ENCODE results near the gene FUT8.

The FUT8 gene

DNA sequence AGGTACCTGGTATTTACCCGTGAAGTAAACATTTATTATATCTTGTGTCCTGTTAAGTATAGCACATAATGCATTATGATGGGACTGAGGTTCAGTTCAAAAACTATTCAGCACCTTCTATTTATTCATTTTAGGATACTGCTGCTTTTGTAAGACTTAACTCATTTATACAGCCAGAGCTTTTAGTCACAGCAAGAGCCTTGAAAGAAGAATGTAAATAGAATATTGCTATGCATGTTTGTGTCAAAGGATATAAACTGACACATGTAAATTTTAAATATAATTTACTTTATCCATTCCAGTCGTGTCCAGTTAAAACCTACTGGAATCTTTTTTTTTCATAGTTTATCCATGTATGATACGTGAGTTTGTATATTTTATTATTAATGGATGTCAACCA lies 168.8 kb downstream of the FUT8 start:
- H3K9ac ChIP-seq (ENCODE audit: low read depth, low read length, poor library complexity, severe bottlenecking), result no peak overlapping the region
- H3K9me2 ChIP-seq (replicated peaks; ENCODE audit: low read depth, low read length), result no peaks in the 10 kb centered on the region
- TF ChIP-seq, protein P1, sequence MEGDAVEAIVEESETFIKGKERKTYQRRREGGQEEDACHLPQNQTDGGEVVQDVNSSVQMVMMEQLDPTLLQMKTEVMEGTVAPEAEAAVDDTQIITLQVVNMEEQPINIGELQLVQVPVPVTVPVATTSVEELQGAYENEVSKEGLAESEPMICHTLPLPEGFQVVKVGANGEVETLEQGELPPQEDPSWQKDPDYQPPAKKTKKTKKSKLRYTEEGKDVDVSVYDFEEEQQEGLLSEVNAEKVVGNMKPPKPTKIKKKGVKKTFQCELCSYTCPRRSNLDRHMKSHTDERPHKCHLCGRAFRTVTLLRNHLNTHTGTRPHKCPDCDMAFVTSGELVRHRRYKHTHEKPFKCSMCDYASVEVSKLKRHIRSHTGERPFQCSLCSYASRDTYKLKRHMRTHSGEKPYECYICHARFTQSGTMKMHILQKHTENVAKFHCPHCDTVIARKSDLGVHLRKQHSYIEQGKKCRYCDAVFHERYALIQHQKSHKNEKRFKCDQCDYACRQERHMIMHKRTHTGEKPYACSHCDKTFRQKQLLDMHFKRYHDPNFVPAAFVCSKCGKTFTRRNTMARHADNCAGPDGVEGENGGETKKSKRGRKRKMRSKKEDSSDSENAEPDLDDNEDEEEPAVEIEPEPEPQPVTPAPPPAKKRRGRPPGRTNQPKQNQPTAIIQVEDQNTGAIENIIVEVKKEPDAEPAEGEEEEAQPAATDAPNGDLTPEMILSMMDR (conservative IDR thresholded peaks at IDR 0.05; ENCODE audit: low read length), result no peak
- no peak for TF ChIP-seq EZH2phosphoT487 (IDR thresholded peaks at IDR 0.05; ENCODE audit: borderline replicate concordance)
- peaks cover 18% of the 10 kb centered on the region for H3K4me1 ChIP-seq (ENCODE audit: insufficient read depth, low read length, poor library complexity, severe bottlenecking)
- no peaks in the 10 kb centered on the region for H3F3A ChIP-seq (ENCODE audit: low read depth)
- H3K27me3 ChIP-seq (ENCODE audit: insufficient read depth, low read length, poor library complexity, severe bottlenecking), result no peaks in the 10 kb centered on the region
- no peaks in the 10 kb centered on the region for H3K9me3 ChIP-seq (ENCODE audit: insufficient read depth, low read depth, low read length)
- H3K79me2 ChIP-seq (ENCODE audit: insufficient read depth, low read length), result 0 out of 2 replicates have a peak, but pooled peaks cover 4% of the 10 kb centered on the region
- no peaks in the 10 kb centered on the region for H4K20me1 ChIP-seq (ENCODE audit: insufficient read depth, low read length, poor library complexity, severe bottlenecking)
- no peak overlapping the region for H3K4me2 ChIP-seq (ENCODE audit: low read depth, low read length, poor library complexity, severe bottlenecking)
- H3K36me3 ChIP-seq (ENCODE audit: insufficient read depth, low read length), result no peaks in the 10 kb centered on the region
- H3K4me3 ChIP-seq (ENCODE audit: low read length, poor library complexity, severe bottlenecking), result no peak overlapping the region
- no peak overlapping the region for H2AFZ ChIP-seq (ENCODE audit: low read length)

DNA sequence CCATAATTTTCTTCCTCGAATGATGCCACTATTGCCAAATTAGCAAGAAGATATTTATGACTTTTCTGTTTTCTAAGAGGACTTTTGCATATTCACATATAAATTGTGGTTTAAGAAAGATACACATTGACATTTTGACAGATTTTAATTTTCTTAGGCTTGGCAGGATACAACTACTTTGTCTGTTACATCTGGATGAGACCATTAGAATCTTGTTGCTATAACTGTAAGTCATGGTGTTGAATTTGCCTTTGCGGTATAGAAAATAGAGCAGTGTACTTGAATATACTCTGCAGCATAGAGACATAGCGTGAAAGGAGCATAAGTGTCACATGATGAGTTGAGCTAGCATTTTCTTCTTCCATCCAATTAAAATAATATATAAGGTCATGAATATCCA lies 169.3 kb downstream of the FUT8 start:
- H3K9me3 ChIP-seq (ENCODE audit: insufficient read depth, low read depth, low read length), result no peaks in the 10 kb centered on the region

DNA sequence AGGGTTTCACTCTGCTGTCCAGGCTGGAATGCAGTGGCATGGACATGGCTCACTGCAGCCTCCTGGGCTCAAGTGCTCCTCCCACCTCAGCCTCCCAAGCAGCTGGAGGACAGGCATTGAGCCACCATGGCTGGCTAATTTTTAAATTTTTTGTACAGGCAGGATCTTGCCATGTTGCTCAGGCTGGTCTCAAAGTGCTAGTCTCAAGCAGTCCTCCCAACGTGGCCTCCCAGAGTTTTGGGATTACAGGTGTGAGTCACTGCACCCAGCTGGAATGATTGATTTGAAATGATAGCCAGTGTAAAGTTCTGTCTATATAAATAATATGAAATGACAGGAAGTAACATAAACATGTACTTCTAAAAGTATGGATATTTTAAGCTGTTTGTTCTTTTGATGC lies 172.7 kb downstream of the FUT8 start:
- H3K79me2 ChIP-seq (ENCODE audit: insufficient read depth, low read length), result 0 out of 2 replicates have a peak, but pooled peaks cover 5% of the 10 kb centered on the region

More for the DNA sequence above, 169.3 kb downstream of the FUT8 start:
- no peak overlapping the region for H3K9ac ChIP-seq (ENCODE audit: low read depth, low read length, poor library complexity, severe bottlenecking)
- no peak overlapping the region for H3K4me2 ChIP-seq (ENCODE audit: low read depth, low read length, poor library complexity, severe bottlenecking)
- TF ChIP-seq, protein P1 (conservative IDR thresholded peaks at IDR 0.05; ENCODE audit: low read length), result no peak
- TF ChIP-seq EZH2phosphoT487 (IDR thresholded peaks at IDR 0.05; ENCODE audit: borderline replicate concordance), result no peak
- no peaks in the 10 kb centered on the region for H3K9me2 ChIP-seq (replicated peaks; ENCODE audit: low read depth, low read length)
- H3K4me3 ChIP-seq (ENCODE audit: low read length, poor library complexity, severe bottlenecking), result no peak overlapping the region
- H3K27me3 ChIP-seq (ENCODE audit: insufficient read depth, low read length, poor library complexity, severe bottlenecking), result no peaks in the 10 kb centered on the region
- no peaks in the 10 kb centered on the region for H3F3A ChIP-seq (ENCODE audit: low read depth)
- H2AFZ ChIP-seq (ENCODE audit: low read length), result no peak overlapping the region
- 0 out of 2 replicates have a peak, but pooled peaks cover 4% of the 10 kb centered on the region for H3K79me2 ChIP-seq (ENCODE audit: insufficient read depth, low read length)
- peaks cover 18% of the 10 kb centered on the region for H3K4me1 ChIP-seq (ENCODE audit: insufficient read depth, low read length, poor library complexity, severe bottlenecking)
- H3K36me3 ChIP-seq (ENCODE audit: insufficient read depth, low read length), result no peaks in the 10 kb centered on the region
- H4K20me1 ChIP-seq (ENCODE audit: insufficient read depth, low read length, poor library complexity, severe bottlenecking), result no peaks in the 10 kb centered on the region

More for the DNA sequence above, 172.7 kb downstream of the FUT8 start:
- Histone ChIP-seq H3K9me3 (ENCODE audit: insufficient read depth, low read depth, low read length) (no peaks in the 10 kb centered on the region), H3K9me2 (replicated peaks; ENCODE audit: low read depth, low read length) (no peaks in the 10 kb centered on the region), H3K4me3 (ENCODE audit: low read length, poor library complexity, severe bottlenecking) (no peak overlapping the region), H4K20me1 (ENCODE audit: insufficient read depth, low read length, poor library complexity, severe bottlenecking) (no peaks in the 10 kb centered on the region), H3K9ac (ENCODE audit: low read depth, low read length, poor library complexity, severe bottlenecking) (no peak overlapping the region), H3F3A (ENCODE audit: low read depth) (no peaks in the 10 kb centered on the region), H2AFZ (ENCODE audit: low read length) (no peak overlapping the region), H3K4me2 (ENCODE audit: low read depth, low read length, poor library complexity, severe bottlenecking) (no peak overlapping the region), H3K36me3 (ENCODE audit: insufficient read depth, low read length) (no peaks in the 10 kb centered on the region), H3K4me1 (ENCODE audit: insufficient read depth, low read length, poor library complexity, severe bottlenecking) (peaks cover 19% of the 10 kb centered on the region), H3K27me3 (ENCODE audit: insufficient read depth, low read length, poor library complexity, severe bottlenecking) (no peaks in the 10 kb centered on the region)
- TF ChIP-seq, protein P1 (conservative IDR thresholded peaks at IDR 0.05; ENCODE audit: low read length), result no peak
- TF ChIP-seq EZH2phosphoT487 (IDR thresholded peaks at IDR 0.05; ENCODE audit: borderline replicate concordance), result no peak

Data from Loucy (cell line).